Measurements from ENCODE around the gene DMRTA2. TPM values are rescaled to one million over a fixed set of nuclear protein-coding genes. Genes with fewer than 3 reads are reported as not detected.

Gene DMRTA2
- polyA plus RNA-seq (2012; ENCODE audit: low read depth, missing spikeins), result 0.04 TPM

GRCh38 chr1:50422946-50423669 lies at the start of gene DMRTA2:
Gene DMRTA2, minus strand, starts transcription at chr1:50423443. Its CDS starts 1,907 bp downstream, at chr1:50421536.
- TF ChIP-seq PAX5 (IDR thresholded peaks at IDR 0.05; ENCODE audit: insufficient read depth, low read length, severe bottlenecking), result no peak
- TF ChIP-seq POLR2AphosphoS5 (IDR thresholded peaks at IDR 0.05; ENCODE audit: low read depth, low read length), result no peak
- TF ChIP-seq POLR2A (IDR thresholded peaks at IDR 0.05; ENCODE audit: low read depth, low read length), result no peak
- no peak for TF ChIP-seq TAF1 (IDR thresholded peaks at IDR 0.05; ENCODE audit: low read depth, low read length)
- TF ChIP-seq SPI1 (IDR thresholded peaks at IDR 0.05; ENCODE audit: low read depth, low read length), result no peak
- TF ChIP-seq POU2F2 (IDR thresholded peaks at IDR 0.05; ENCODE audit: low read depth, low read length), result no peak
- DNase-seq (ENCODE audit: insufficient read length, low spot score), result no peak
- FAIRE-seq, result no peak

GRCh38 chr1:50471967-50472366 lies 48.7 kb upstream of the DMRTA2 start:
- TF ChIP-seq POU2F2 (IDR thresholded peaks at IDR 0.05; ENCODE audit: low read depth, low read length), result no peak
- FAIRE-seq (no peak), DNase-seq (ENCODE audit: insufficient read length, low spot score) (no peak)

- TF ChIP-seq POLR2A (IDR thresholded peaks at IDR 0.05; ENCODE audit: low read depth, low read length) (no peak), POLR2AphosphoS5 (IDR thresholded peaks at IDR 0.05; ENCODE audit: low read depth, low read length) (no peak), PAX5 (IDR thresholded peaks at IDR 0.05; ENCODE audit: insufficient read depth, low read length, severe bottlenecking) (no peak), POU2F2 (IDR thresholded peaks at IDR 0.05; ENCODE audit: low read depth, low read length) (no peak), TAF1 (IDR thresholded peaks at IDR 0.05; ENCODE audit: low read depth, low read length) (no peak), SPI1 (IDR thresholded peaks at IDR 0.05; ENCODE audit: low read depth, low read length) (no peak)
- no peak for DNase-seq (ENCODE audit: insufficient read length, low spot score)
- no peak for FAIRE-seq
Observed at GRCh38 chr1:50462964-50463363, 39.7 kb upstream of the DMRTA2 start.

- FAIRE-seq (no peak), DNase-seq (ENCODE audit: insufficient read length, low spot score) (no peak)
- TF ChIP-seq SPI1 (IDR thresholded peaks at IDR 0.05; ENCODE audit: low read depth, low read length) (no peak), TAF1 (IDR thresholded peaks at IDR 0.05; ENCODE audit: low read depth, low read length) (no peak), POU2F2 (IDR thresholded peaks at IDR 0.05; ENCODE audit: low read depth, low read length) (no peak), POLR2AphosphoS5 (IDR thresholded peaks at IDR 0.05; ENCODE audit: low read depth, low read length) (no peak), PAX5 (IDR thresholded peaks at IDR 0.05; ENCODE audit: insufficient read depth, low read length, severe bottlenecking) (no peak), POLR2A (IDR thresholded peaks at IDR 0.05; ENCODE audit: low read depth, low read length) (no peak)
Observed at GRCh38 chr1:50458507-50458906, 35.3 kb upstream of the DMRTA2 start.

GRCh38 chr1:50454911-50455310 lies 31.7 kb upstream of the DMRTA2 start:
- no peak for TF ChIP-seq POLR2A (IDR thresholded peaks at IDR 0.05; ENCODE audit: low read depth, low read length)
- TF ChIP-seq TAF1 (IDR thresholded peaks at IDR 0.05; ENCODE audit: low read depth, low read length), result no peak
- TF ChIP-seq PAX5 (IDR thresholded peaks at IDR 0.05; ENCODE audit: insufficient read depth, low read length, severe bottlenecking), result no peak
- FAIRE-seq (no peak), DNase-seq (ENCODE audit: insufficient read length, low spot score) (no peak)

- no peak for TF ChIP-seq PAX5 (IDR thresholded peaks at IDR 0.05; ENCODE audit: insufficient read depth, low read length, severe bottlenecking)
- no peak for TF ChIP-seq POU2F2 (IDR thresholded peaks at IDR 0.05; ENCODE audit: low read depth, low read length)
- no peak for TF ChIP-seq SPI1 (IDR thresholded peaks at IDR 0.05; ENCODE audit: low read depth, low read length)
- TF ChIP-seq POLR2AphosphoS5 (IDR thresholded peaks at IDR 0.05; ENCODE audit: low read depth, low read length), result no peak
- TF ChIP-seq POLR2A (IDR thresholded peaks at IDR 0.05; ENCODE audit: low read depth, low read length), result no peak
- no peak for TF ChIP-seq TAF1 (IDR thresholded peaks at IDR 0.05; ENCODE audit: low read depth, low read length)
- DNase-seq (ENCODE audit: insufficient read length, low spot score) (no peak), FAIRE-seq (no peak)
Observed at GRCh38 chr1:50453266-50453665, 30.0 kb upstream of the DMRTA2 start.

GRCh38 chr1:50452700-50453099 lies 29.5 kb upstream of the DMRTA2 start:
- TF ChIP-seq POLR2AphosphoS5 (IDR thresholded peaks at IDR 0.05; ENCODE audit: low read depth, low read length) (no peak), TAF1 (IDR thresholded peaks at IDR 0.05; ENCODE audit: low read depth, low read length) (no peak), POLR2A (IDR thresholded peaks at IDR 0.05; ENCODE audit: low read depth, low read length) (no peak), PAX5 (IDR thresholded peaks at IDR 0.05; ENCODE audit: insufficient read depth, low read length, severe bottlenecking) (no peak)
- DNase-seq (ENCODE audit: insufficient read length, low spot score), result no peak
- no peak for FAIRE-seq

- FAIRE-seq (no peak), DNase-seq (ENCODE audit: insufficient read length, low spot score) (no peak)
- TF ChIP-seq TAF1 (IDR thresholded peaks at IDR 0.05; ENCODE audit: low read depth, low read length) (no peak), POLR2AphosphoS5 (IDR thresholded peaks at IDR 0.05; ENCODE audit: low read depth, low read length) (no peak), POU2F2 (IDR thresholded peaks at IDR 0.05; ENCODE audit: low read depth, low read length) (no peak), POLR2A (IDR thresholded peaks at IDR 0.05; ENCODE audit: low read depth, low read length) (no peak), PAX5 (IDR thresholded peaks at IDR 0.05; ENCODE audit: insufficient read depth, low read length, severe bottlenecking) (no peak), SPI1 (IDR thresholded peaks at IDR 0.05; ENCODE audit: low read depth, low read length) (no peak)
Observed at GRCh38 chr1:50450861-50451653, 27.8 kb upstream of the DMRTA2 start.

- DNase-seq (ENCODE audit: insufficient read length, low spot score) (no peak), FAIRE-seq (no peak)
- TF ChIP-seq TAF1 (IDR thresholded peaks at IDR 0.05; ENCODE audit: low read depth, low read length), result no peak
- no peak for TF ChIP-seq SPI1 (IDR thresholded peaks at IDR 0.05; ENCODE audit: low read depth, low read length)
- no peak for TF ChIP-seq POLR2A (IDR thresholded peaks at IDR 0.05; ENCODE audit: low read depth, low read length)
- no peak for TF ChIP-seq POU2F2 (IDR thresholded peaks at IDR 0.05; ENCODE audit: low read depth, low read length)
- TF ChIP-seq POLR2AphosphoS5 (IDR thresholded peaks at IDR 0.05; ENCODE audit: low read depth, low read length), result no peak
Observed at GRCh38 chr1:50447961-50448360, 24.7 kb upstream of the DMRTA2 start.

GRCh38 chr1:50441183-50441582 lies 17.9 kb upstream of the DMRTA2 start:
- TF ChIP-seq POU2F2 (IDR thresholded peaks at IDR 0.05; ENCODE audit: low read depth, low read length) (no peak), POLR2AphosphoS5 (IDR thresholded peaks at IDR 0.05; ENCODE audit: low read depth, low read length) (no peak), SPI1 (IDR thresholded peaks at IDR 0.05; ENCODE audit: low read depth, low read length) (no peak), POLR2A (IDR thresholded peaks at IDR 0.05; ENCODE audit: low read depth, low read length) (no peak), PAX5 (IDR thresholded peaks at IDR 0.05; ENCODE audit: insufficient read depth, low read length, severe bottlenecking) (no peak), TAF1 (IDR thresholded peaks at IDR 0.05; ENCODE audit: low read depth, low read length) (no peak)
- FAIRE-seq, result no peak
- DNase-seq (ENCODE audit: insufficient read length, low spot score), result no peak
